Measurements from ENCODE around the gene SV2B.

- TF ChIP-seq KLF7 (tag by site-specific recombination; IDR thresholded peaks at IDR 0.05; ENCODE audit: borderline replicate concordance) (no peak), ZNF747 (tag by site-specific recombination; IDR thresholded peaks at IDR 0.05) (no peak)
Measured at GRCh38 chr15:91075739-91076138, 24.3 kb upstream of the SV2B start.
